PC-9 (cell line): ENCODE data around the gene SLC38A8. TPM values are rescaled to one million over a fixed set of nuclear protein-coding genes. Genes with fewer than 3 reads are reported as not detected.

Experiments
- BruUV-seq: library from RNA; stranded (reverse); fragments of 400-500 nt; replicated peaks from 2 replicates; lab custom pipeline; 2021; lab: Mats Ljungman, UMichigan
- CTCF ChIA-PET: fragments of 300-600 bp; sonication (Branson Sonifier 250); formaldehyde crosslinking; loops from one replicate; lab custom pipeline; 2022; ENCODE audit warnings: antibody characterized with exemption; lab: Charles Lee
- POLR2A ChIA-PET: fragments of 300-600 bp; sonication (Branson Sonifier 250); formaldehyde crosslinking; loops from one replicate; lab custom pipeline; 2022; ENCODE audit warnings: antibody characterized with exemption; ENCODE audit not compliant: unreplicated experiment; lab: Charles Lee
- DNase-seq, 2 experiments: peaks; one replicate each; pipeline versions ENCODE4 v3.0.0 to v3.0.0-alpha.2; 2015 to 2022; ENCODE audit warnings: mixed read lengths in 1 of 2
- H2AFZ ChIP-seq: fragments of 200-600 bp; sonication (generic); 2 replicates; pipeline ENCODE4 v1.8.1; 2017; ENCODE audit warnings: antibody characterized with exemption
- H3F3A ChIP-seq: fragments of 200-600 bp; sonication (generic); 2 replicates; pipeline ENCODE4 v1.8.1; 2017; ENCODE audit warnings: antibody characterized with exemption, mild to moderate bottlenecking, low read depth; ENCODE audit not compliant: insufficient read depth
- H3K27ac ChIP-seq: fragments of 200-600 bp; sonication (generic); 2 replicates; pipeline ENCODE4 v1.6.1; 2016; ENCODE audit warnings: mixed run types
- H3K27me3 ChIP-seq: fragments of 200-600 bp; sonication (generic); 2 replicates; pipeline ENCODE4 v1.6.1; 2016; ENCODE audit warnings: low read depth, mixed run types; ENCODE audit not compliant: insufficient read depth
- H3K36me3 ChIP-seq: fragments of 200-600 bp; sonication (generic); 2 replicates; pipeline ENCODE4 v1.6.1; 2016; ENCODE audit warnings: low read depth, mixed run types
- H3K4me1 ChIP-seq: fragments of 200-600 bp; sonication (generic); replicated peaks from 2 replicates; pipeline ENCODE4 v1.6.1; 2016; ENCODE audit warnings: mixed run types; ENCODE audit not compliant: insufficient read depth
- H3K4me2 ChIP-seq: fragments of 200-600 bp; sonication (generic); 2 replicates; pipeline ENCODE4 v1.6.1; 2017; ENCODE audit warnings: mixed run types
- H3K4me3 ChIP-seq: fragments of 200-600 bp; sonication (generic); 2 replicates; pipeline ENCODE4 v1.6.1; 2016; ENCODE audit warnings: mixed run types
- H3K79me2 ChIP-seq: fragments of 200-600 bp; sonication (generic); 2 replicates; pipeline ENCODE4 v1.6.1; 2017; ENCODE audit warnings: low read depth, mixed run types
- H3K9me2 ChIP-seq: fragments of 200-600 bp; sonication (generic); 2 replicates; pipeline ENCODE4 v1.8.1; 2017; ENCODE audit warnings: mild to moderate bottlenecking; ENCODE audit not compliant: insufficient read depth
- H3K9me3 ChIP-seq: fragments of 200-600 bp; sonication (generic); 2 replicates; pipeline ENCODE4 v1.8.1; 2016; ENCODE audit warnings: low read depth; ENCODE audit not compliant: insufficient read depth
- H4K20me1 ChIP-seq: fragments of 200-600 bp; sonication (generic); 2 replicates; pipeline ENCODE4 v1.8.1; 2017; ENCODE audit not compliant: insufficient read depth
- CTCF ChIP-seq: fragments of 200-600 bp; sonication (generic); conservative IDR thresholded peaks from 2 replicates; pipeline ENCODE4 v1.6.1; 2017; ENCODE audit warnings: mixed run types, antibody characterized with exemption, mild to moderate bottlenecking, moderate library complexity
- EZH2 ChIP-seq: fragments of 200-600 bp; sonication (generic); IDR thresholded peaks from 2 replicates; pipeline ENCODE4 v1.8.0; 2017; ENCODE audit warnings: antibody characterized with exemption, low read depth
- intact Hi-C: fragments of 100-400 bp; cut with micrococcal nuclease; formaldehyde crosslinking; loops from one replicate; pipeline ENCODE4 v1.10.0; 2022; ENCODE audit not compliant: unreplicated experiment
- total RNA-seq: library from RNA; stranded (reverse); gene quantifications from 2 replicates; pipeline ENCODE4 v1.2.3, GENCODE V29; 2021

Gene SLC38A8
- total RNA-seq, 1 experiment from 2014 or later = not detected

- Histone ChIP-seq H3K27me3 (no peaks in the 10 kb centered on the region), H3K27ac (no peak overlapping the region), H3K79me2 (no peaks in the 10 kb centered on the region), H3K36me3 (peaks cover 4% of the 10 kb centered on the region), H3K9me2 (no peaks in the 10 kb centered on the region), H4K20me1 (peaks cover 11% of the 10 kb centered on the region), H3F3A (no peaks in the 10 kb centered on the region), H3K9me3 (no peaks in the 10 kb centered on the region), H3K4me1 (no peaks in the 10 kb centered on the region), H2AFZ (no peak overlapping the region), H3K4me3 (no peak overlapping the region), H3K4me2 (no peak overlapping the region)
- no TSS peak for BruUV-seq
- POLR2A ChIA-PET = no interaction called here
- TF ChIP-seq CTCF = no peak
- no peak for TF ChIP-seq EZH2
- intact Hi-C loops = no loop called here
- DNase-seq = no peak
- CTCF ChIA-PET = no interaction called here
These were observed 38.9 kb upstream of the SLC38A8 start for GRCh38 chr16:84081446-84081989.

- ChIA-PET POLR2A (no interaction called here), CTCF (no interaction called here)
- Histone ChIP-seq H3K79me2 (no peaks in the 10 kb centered on the region), H3F3A (no peaks in the 10 kb centered on the region), H3K4me3 (no peak overlapping the region), H3K27ac (no peak overlapping the region), H3K9me3 (no peaks in the 10 kb centered on the region), H4K20me1 (peaks cover 11% of the 10 kb centered on the region), H3K36me3 (peaks cover 5% of the 10 kb centered on the region), H3K27me3 (no peaks in the 10 kb centered on the region), H2AFZ (no peak overlapping the region), H3K4me1 (no peaks in the 10 kb centered on the region), H3K9me2 (no peaks in the 10 kb centered on the region), H3K4me2 (no peak overlapping the region)
- BruUV-seq = no TSS peak
- DNase-seq = no peak
- intact Hi-C loops = no loop called here
- TF ChIP-seq CTCF (no peak), EZH2 (no peak)
These were observed 38.2 kb upstream of the SLC38A8 start for GRCh38 chr16:84080813-84081212.

- intact Hi-C loops = no loop called here
- POLR2A ChIA-PET = no interaction called here
- DNase-seq = no peak
These were observed 37.8 kb upstream of the SLC38A8 start for GRCh38 chr16:84080378-84080777.

More at GRCh38 chr16:84080378-84080777, 37.8 kb upstream of the SLC38A8 start:
- CTCF ChIA-PET = no interaction called here
- Histone ChIP-seq H3K79me2 (no peaks in the 10 kb centered on the region), H4K20me1 (peaks cover 11% of the 10 kb centered on the region), H3K4me1 (no peaks in the 10 kb centered on the region), H3K4me2 (no peak overlapping the region), H3K9me3 (no peaks in the 10 kb centered on the region), H3K4me3 (no peak overlapping the region), H3K36me3 (peaks cover 9% of the 10 kb centered on the region), H2AFZ (no peak overlapping the region), H3K27me3 (no peaks in the 10 kb centered on the region), H3K9me2 (no peaks in the 10 kb centered on the region), H3F3A (no peaks in the 10 kb centered on the region), H3K27ac (no peak overlapping the region)
- TF ChIP-seq EZH2 = no peak
- TF ChIP-seq CTCF = no peak
- no TSS peak for BruUV-seq
